Endothelial cell (in vitro differentiated cells): ENCODE measurements around the gene MMP11. TPM values are rescaled to one million over a fixed set of nuclear protein-coding genes. Genes with fewer than 3 reads are reported as not detected.
A peak's percentile ranks its signal among the peaks of the same experiment; 100 is the strongest.

ENCODE experiments used
- DNase-seq: peaks from one replicate; pipeline ENCODE4 v3.0.0; 2021; ENCODE audit warnings: low spot score
- H3K27ac Mint-ChIP-seq: one replicate; pipeline ENCODE4 v1.8.0; 2021; ENCODE audit warnings: mixed read lengths, inconsistent platforms; ENCODE audit not compliant: unreplicated experiment
- H3K27me3 Mint-ChIP-seq: one replicate; pipeline ENCODE4 v1.8.0; 2021; ENCODE audit warnings: mild to moderate bottlenecking, moderate library complexity, mixed read lengths, inconsistent platforms; ENCODE audit not compliant: unreplicated experiment
- H3K36me3 Mint-ChIP-seq: one replicate; pipeline ENCODE4 v1.8.0; 2021; ENCODE audit warnings: mild to moderate bottlenecking, low read depth, mixed read lengths, inconsistent platforms; ENCODE audit not compliant: unreplicated experiment
- H3K4me1 Mint-ChIP-seq: one replicate; pipeline ENCODE4 v1.8.0; 2021; ENCODE audit warnings: mild to moderate bottlenecking, mixed read lengths, inconsistent platforms; ENCODE audit not compliant: unreplicated experiment
- H3K4me3 Mint-ChIP-seq: one replicate; pipeline ENCODE4 v1.8.0; 2021; ENCODE audit warnings: mild to moderate bottlenecking, mixed read lengths, inconsistent platforms; ENCODE audit not compliant: unreplicated experiment
- H3K9me3 Mint-ChIP-seq: one replicate; pipeline ENCODE4 v1.8.0; 2021; ENCODE audit warnings: mixed read lengths, inconsistent platforms; ENCODE audit not compliant: unreplicated experiment
- total RNA-seq: library from RNA; stranded (reverse); fragmentation: NEBNext Ultra II Directional; extraction: Animal tissue kit (Norgen Biotek cat#: 25700); gene quantifications from one replicate; pipeline ENCODE4 v1.2.1, GENCODE V29; 2021; ENCODE audit not compliant: unreplicated experiment
- TF ChIP-seq, protein P1 (sequence below): fragments of 200-600 bp; sonication (generic); IDR thresholded peaks from one replicate; pipeline ENCODE4 v1.5.0; 2021; ENCODE audit warnings: antibody characterized with exemption; ENCODE audit not compliant: unreplicated experiment

Gene MMP11
- total RNA-seq, 1 donor from 2014 or later, result 3.4 TPM

DNA sequence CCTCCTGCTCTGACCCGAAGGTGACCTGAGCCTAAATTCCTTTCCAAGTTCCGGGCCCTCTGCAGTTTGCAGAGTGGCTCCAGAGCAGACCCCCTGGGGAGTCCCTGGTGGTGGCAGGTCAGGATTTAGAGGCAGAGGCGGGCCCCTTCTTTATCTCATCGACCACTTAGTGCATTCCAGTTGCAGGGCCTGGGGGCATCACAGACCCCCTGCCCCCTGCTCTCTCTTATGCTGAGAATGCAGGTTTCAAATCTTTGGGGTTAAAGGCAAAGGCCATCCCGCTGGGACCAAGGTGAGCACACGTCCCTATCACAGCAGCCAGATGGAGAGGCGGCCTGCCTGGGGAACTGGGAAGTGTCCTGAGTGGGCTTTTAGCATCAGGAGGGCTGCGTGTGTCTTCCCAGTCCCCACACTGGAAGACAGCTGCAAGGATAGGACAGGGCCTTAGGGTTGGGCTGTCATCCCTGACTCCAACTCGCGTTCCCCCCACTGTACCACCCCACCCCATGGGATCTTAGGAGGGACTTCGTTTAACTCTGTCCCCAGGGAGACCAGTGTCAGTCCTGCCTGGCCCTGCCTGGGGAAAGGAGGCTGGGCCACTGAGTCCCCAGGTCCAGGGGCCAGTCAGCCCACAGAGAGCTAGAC, 54.8 kb downstream of the MMP11 start:
- H3K9me3 Mint-ChIP-seq, result no peaks in the 10 kb centered on the region
- H3K4me3 Mint-ChIP-seq, result no peak overlapping the region
- no peak overlapping the region for H3K27ac Mint-ChIP-seq
- TF ChIP-seq, protein P1, sequence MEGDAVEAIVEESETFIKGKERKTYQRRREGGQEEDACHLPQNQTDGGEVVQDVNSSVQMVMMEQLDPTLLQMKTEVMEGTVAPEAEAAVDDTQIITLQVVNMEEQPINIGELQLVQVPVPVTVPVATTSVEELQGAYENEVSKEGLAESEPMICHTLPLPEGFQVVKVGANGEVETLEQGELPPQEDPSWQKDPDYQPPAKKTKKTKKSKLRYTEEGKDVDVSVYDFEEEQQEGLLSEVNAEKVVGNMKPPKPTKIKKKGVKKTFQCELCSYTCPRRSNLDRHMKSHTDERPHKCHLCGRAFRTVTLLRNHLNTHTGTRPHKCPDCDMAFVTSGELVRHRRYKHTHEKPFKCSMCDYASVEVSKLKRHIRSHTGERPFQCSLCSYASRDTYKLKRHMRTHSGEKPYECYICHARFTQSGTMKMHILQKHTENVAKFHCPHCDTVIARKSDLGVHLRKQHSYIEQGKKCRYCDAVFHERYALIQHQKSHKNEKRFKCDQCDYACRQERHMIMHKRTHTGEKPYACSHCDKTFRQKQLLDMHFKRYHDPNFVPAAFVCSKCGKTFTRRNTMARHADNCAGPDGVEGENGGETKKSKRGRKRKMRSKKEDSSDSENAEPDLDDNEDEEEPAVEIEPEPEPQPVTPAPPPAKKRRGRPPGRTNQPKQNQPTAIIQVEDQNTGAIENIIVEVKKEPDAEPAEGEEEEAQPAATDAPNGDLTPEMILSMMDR, result no peak
- H3K27me3 Mint-ChIP-seq, result peaks cover 10% of the 10 kb centered on the region
- no peaks in the 10 kb centered on the region for H3K4me1 Mint-ChIP-seq
- peaks cover 52% of the 10 kb centered on the region for H3K36me3 Mint-ChIP-seq
- DNase-seq, result no peak

DNA sequence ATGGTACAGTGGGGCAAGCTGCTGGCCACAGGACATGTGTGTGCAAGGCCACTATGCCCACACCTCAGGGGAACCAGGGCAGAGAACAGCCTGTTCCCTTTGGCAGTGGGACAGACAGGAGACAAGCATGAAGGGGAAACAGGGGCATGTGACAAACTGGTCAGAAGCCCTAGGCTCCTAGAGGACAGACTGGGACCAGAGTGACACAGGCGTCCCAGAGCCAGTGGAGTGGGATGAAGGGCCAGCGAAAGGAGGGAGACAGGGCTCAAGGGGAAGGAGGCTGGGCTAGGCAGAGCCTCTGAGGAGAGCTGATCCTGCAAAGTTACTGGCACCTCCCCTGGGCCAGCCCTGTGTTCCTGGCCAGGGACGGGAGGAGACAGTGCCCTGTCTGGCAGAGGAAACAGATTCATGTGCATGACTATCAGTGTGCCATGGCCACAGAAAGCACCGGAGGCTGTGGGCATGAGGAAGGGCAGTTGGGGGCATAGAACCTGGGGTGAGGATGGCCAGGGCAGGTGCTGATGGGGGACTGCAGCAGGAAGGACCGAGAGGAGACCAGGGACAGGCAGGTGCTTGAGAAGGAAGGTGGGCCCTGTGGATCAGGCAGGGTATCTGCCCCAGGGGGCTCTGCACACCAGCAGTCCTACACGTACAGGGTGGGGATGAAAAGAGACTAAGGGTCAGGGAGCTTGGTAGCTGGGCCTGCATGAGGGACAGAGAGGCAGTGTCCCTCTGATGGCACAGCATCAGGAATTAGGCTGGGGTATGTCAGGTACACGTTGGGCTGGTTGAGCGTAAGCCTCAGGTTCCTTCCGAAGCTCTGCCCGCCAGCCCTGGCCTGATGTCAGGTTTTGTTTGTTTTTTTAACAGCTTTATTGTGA, 56.4 kb downstream of the MMP11 start:
- Mint-ChIP-seq H3K4me3 (peak overlapping the region; percentile 47), H3K27ac (no peak overlapping the region), H3K36me3 (peaks cover 36% of the 10 kb centered on the region), H3K9me3 (no peaks in the 10 kb centered on the region), H3K27me3 (peaks cover 10% of the 10 kb centered on the region), H3K4me1 (no peaks in the 10 kb centered on the region)
- TF ChIP-seq, protein P1, result no peak
- no peak for DNase-seq

DNA sequence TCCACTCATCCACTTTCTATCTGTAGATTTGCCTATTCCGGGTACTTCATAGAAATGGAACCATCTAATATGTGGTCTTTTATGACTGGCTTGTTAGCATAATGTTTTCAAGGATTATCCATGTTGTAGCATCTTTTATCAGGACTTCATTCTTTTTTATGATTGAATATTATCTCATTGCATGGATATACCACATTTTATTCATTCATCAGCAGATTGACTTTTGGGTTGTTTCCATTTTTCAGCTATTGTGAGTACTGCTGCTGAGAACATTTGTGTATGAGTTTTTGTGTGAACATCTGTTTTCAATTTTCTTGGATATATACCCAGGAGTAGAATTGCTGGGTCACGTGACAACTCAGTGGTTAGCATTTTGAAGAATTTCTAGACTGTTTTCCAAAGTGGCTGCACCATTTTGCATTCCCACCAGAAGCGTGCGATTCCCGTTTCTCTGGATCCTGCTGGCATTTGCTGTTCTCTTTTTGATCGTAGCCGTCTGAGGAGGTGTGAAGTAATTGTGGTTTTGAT, 57.3 kb downstream of the MMP11 start:
- TF ChIP-seq, protein P1, result no peak
- no peaks in the 10 kb centered on the region for H3K9me3 Mint-ChIP-seq
- no peak overlapping the region for H3K27ac Mint-ChIP-seq
- DNase-seq, result no peak
- H3K4me3 Mint-ChIP-seq, result peak overlapping the region; percentile 4
- peaks cover 11% of the 10 kb centered on the region for H3K27me3 Mint-ChIP-seq
- H3K36me3 Mint-ChIP-seq, result peaks cover 34% of the 10 kb centered on the region
- no peaks in the 10 kb centered on the region for H3K4me1 Mint-ChIP-seq

DNA sequence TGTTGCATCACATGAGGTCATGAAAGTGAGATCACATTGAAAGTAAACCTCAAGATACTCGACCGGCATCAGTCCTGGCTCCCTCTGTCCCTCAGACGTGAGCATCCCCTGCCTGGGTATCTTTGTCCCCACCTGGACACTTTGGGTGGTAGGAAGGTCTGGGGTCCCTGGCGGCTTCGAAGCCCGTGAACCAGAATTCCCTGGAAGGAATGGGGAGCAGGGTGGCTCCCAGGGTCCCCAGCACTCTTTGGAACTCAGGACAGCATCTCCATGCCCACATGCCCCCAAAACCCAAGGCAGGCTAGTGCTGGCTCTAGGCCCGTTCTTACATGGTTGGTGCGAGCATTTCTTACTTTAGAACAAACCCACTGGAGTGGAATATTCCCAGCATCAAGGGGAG, 58.6 kb downstream of the MMP11 start:
- DNase-seq, result no peak
- Mint-ChIP-seq H3K27me3 (peaks cover 10% of the 10 kb centered on the region), H3K27ac (no peak overlapping the region), H3K36me3 (peaks cover 26% of the 10 kb centered on the region), H3K4me1 (no peaks in the 10 kb centered on the region), H3K4me3 (no peak overlapping the region), H3K9me3 (no peaks in the 10 kb centered on the region)
- TF ChIP-seq, protein P1, result no peak
